ENCODE data around the gene APBA1.

Gene APBA1

GRCh38 chr9:69555802-69556201, 116.4 kb downstream of the APBA1 start:
- DNase-seq = no peak
- in situ Hi-C loops (cut with HindIII; ENCODE audit: low pct_ligation_motif_present, low pct_unique_long_range_greater_than_20kb, low sequenced_read_pairs) = no loop called here

- in situ Hi-C loops (cut with HindIII; ENCODE audit: low pct_ligation_motif_present, low pct_unique_long_range_greater_than_20kb, low sequenced_read_pairs) = no loop called here
- DNase-seq = peak; percentile 85
Observed at GRCh38 chr9:69554945-69555344, 117.2 kb downstream of the APBA1 start.

GRCh38 chr9:69549310-69550202, 122.6 kb downstream of the APBA1 start:
- DNase-seq = peak; percentile 59
- in situ Hi-C loops (cut with HindIII; ENCODE audit: low pct_ligation_motif_present, low pct_unique_long_range_greater_than_20kb, low sequenced_read_pairs) = loop anchor here (25.0 kb wide), 1 partner anchor 112 kb away; no protein-coding TSS in a partner anchor

- no peak for DNase-seq
- in situ Hi-C loops (cut with HindIII; ENCODE audit: low pct_ligation_motif_present, low pct_unique_long_range_greater_than_20kb, low sequenced_read_pairs) = loop anchor here (25.0 kb wide), 1 partner anchor 111 kb away; no protein-coding TSS in a partner anchor
Observed at GRCh38 chr9:69548681-69549080, 123.5 kb downstream of the APBA1 start.

GRCh38 chr9:69546265-69546664, 125.9 kb downstream of the APBA1 start:
- DNase-seq = peak; percentile 46
- in situ Hi-C loops (cut with HindIII; ENCODE audit: low pct_ligation_motif_present, low pct_unique_long_range_greater_than_20kb, low sequenced_read_pairs) = loop anchor here (25.0 kb wide), 1 partner anchor 109 kb away; no protein-coding TSS in a partner anchor

- in situ Hi-C loops (cut with HindIII; ENCODE audit: low pct_ligation_motif_present, low pct_unique_long_range_greater_than_20kb, low sequenced_read_pairs) = loop anchor here (25.0 kb wide), 1 partner anchor 106 kb away; no protein-coding TSS in a partner anchor
- DNase-seq = peak; percentile 16
Observed at GRCh38 chr9:69542942-69543704, 129.0 kb downstream of the APBA1 start.

- in situ Hi-C loops (cut with HindIII; ENCODE audit: low pct_ligation_motif_present, low pct_unique_long_range_greater_than_20kb, low sequenced_read_pairs) = loop anchor here (25.0 kb wide), 1 partner anchor 105 kb away; no protein-coding TSS in a partner anchor
- no peak for DNase-seq
Observed at GRCh38 chr9:69542058-69542457, 130.1 kb downstream of the APBA1 start.

GRCh38 chr9:69535911-69536310, 136.3 kb downstream of the APBA1 start:
- in situ Hi-C loops (cut with HindIII; ENCODE audit: low pct_ligation_motif_present, low pct_unique_long_range_greater_than_20kb, low sequenced_read_pairs) = loop anchor here (25.0 kb wide), 1 partner anchor 99 kb away; no protein-coding TSS in a partner anchor
- DNase-seq = no peak

- in situ Hi-C loops (cut with HindIII; ENCODE audit: low pct_ligation_motif_present, low pct_unique_long_range_greater_than_20kb, low sequenced_read_pairs) = loop anchor here (25.0 kb wide), 1 partner anchor 98 kb away; no protein-coding TSS in a partner anchor
Observed at GRCh38 chr9:69535286-69535832, 136.8 kb downstream of the APBA1 start.

GRCh38 chr9:69532396-69532795, 139.8 kb downstream of the APBA1 start:
- in situ Hi-C loops (cut with HindIII; ENCODE audit: low pct_ligation_motif_present, low pct_unique_long_range_greater_than_20kb, low sequenced_read_pairs) = loop anchor here (25.0 kb wide), 1 partner anchor 95 kb away; no protein-coding TSS in a partner anchor
- DNase-seq = no peak

More at GRCh38 chr9:69535286-69535832, 136.8 kb downstream of the APBA1 start:
- peak; percentile 24 for DNase-seq

- DNase-seq = no peak
- in situ Hi-C loops (cut with HindIII; ENCODE audit: low pct_ligation_motif_present, low pct_unique_long_range_greater_than_20kb, low sequenced_read_pairs) = loop anchor here (25.0 kb wide), 1 partner anchor 90 kb away; no protein-coding TSS in a partner anchor
Observed at GRCh38 chr9:69527454-69527853, 144.7 kb downstream of the APBA1 start.

GRCh38 chr9:69526699-69527098, 145.5 kb downstream of the APBA1 start:
- DNase-seq = no peak
- in situ Hi-C loops (cut with HindIII; ENCODE audit: low pct_ligation_motif_present, low pct_unique_long_range_greater_than_20kb, low sequenced_read_pairs) = loop anchor here (25.0 kb wide), 1 partner anchor 89 kb away; no protein-coding TSS in a partner anchor

GRCh38 chr9:69519470-69520240, 152.5 kb downstream of the APBA1 start:
- in situ Hi-C loops (cut with HindIII; ENCODE audit: low pct_ligation_motif_present, low pct_unique_long_range_greater_than_20kb, low sequenced_read_pairs) = no loop called here
- DNase-seq = no peak

- DNase-seq = no peak
- in situ Hi-C loops (cut with HindIII; ENCODE audit: low pct_ligation_motif_present, low pct_unique_long_range_greater_than_20kb, low sequenced_read_pairs) = no loop called here
Observed at GRCh38 chr9:69516353-69517322, 155.5 kb downstream of the APBA1 start.

- DNase-seq = no peak
- in situ Hi-C loops (cut with HindIII; ENCODE audit: low pct_ligation_motif_present, low pct_unique_long_range_greater_than_20kb, low sequenced_read_pairs) = no loop called here
Observed at GRCh38 chr9:69515810-69516209, 156.4 kb downstream of the APBA1 start.

- no peak for DNase-seq
- in situ Hi-C loops (cut with HindIII; ENCODE audit: low pct_ligation_motif_present, low pct_unique_long_range_greater_than_20kb, low sequenced_read_pairs) = no loop called here
Observed at GRCh38 chr9:69513141-69513820, 158.9 kb downstream of the APBA1 start.

Data from ACHN (cell line).